Measurements from ENCODE around the gene ACAA1.
A peak's percentile ranks its signal among the peaks of the same experiment; 100 is the strongest.

Gene ACAA1, protein sequence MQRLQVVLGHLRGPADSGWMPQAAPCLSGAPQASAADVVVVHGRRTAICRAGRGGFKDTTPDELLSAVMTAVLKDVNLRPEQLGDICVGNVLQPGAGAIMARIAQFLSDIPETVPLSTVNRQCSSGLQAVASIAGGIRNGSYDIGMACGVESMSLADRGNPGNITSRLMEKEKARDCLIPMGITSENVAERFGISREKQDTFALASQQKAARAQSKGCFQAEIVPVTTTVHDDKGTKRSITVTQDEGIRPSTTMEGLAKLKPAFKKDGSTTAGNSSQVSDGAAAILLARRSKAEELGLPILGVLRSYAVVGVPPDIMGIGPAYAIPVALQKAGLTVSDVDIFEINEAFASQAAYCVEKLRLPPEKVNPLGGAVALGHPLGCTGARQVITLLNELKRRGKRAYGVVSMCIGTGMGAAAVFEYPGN

DNA sequence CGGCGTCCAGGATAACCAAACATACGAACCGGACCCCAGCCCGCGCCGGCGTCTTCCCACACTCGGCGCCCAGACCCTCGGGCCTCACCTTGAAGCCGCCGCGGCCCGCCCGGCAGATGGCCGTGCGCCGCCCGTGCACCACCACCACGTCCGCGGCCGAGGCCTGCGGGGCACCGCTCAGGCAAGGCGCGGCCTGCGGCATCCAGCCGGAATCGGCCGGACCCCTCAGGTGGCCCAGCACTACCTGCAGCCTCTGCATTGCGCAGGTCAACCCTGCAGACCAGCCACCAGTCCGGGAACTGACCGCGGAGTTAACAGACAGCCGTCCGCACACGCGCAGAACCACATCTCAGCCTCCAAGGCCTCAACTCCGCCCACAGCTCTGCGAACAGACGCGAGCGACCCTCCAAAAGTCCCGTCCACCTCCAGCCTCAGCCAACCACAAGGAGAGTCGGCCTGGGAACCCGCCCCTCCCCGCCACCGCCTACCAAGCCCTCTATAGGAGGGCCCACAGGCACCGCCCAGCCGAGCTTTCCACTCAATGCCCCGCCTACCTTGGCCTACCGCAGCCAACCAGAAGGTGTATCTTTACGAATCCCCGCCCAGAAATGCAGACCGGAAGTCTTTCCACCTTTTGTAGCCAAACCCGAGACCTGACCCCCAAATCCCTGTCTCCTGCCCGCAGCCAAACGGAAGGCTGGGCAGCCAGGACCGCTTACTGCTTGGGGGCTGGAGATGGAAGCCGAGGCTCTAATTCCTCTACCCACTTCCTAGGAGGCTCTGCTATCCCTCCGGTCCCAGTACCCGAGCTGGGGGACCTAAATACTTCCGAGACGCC is at the start of gene ACAA1:
TSS of gene ACAA1 (minus strand) at position 351 of the 838 bp plus-strand sequence. CDS start at position 259, 92 bp downstream.
- TF ChIP-seq SUZ12 (IDR thresholded peaks at IDR 0.05; ENCODE audit: extremely low read depth, insufficient read depth, insufficient read length) (no peak), ZNF274 (IDR thresholded peaks at IDR 0.05; ENCODE audit: low read depth, low read length) (no peak)
- H3K9me3 ChIP-seq (ENCODE audit: insufficient read depth, low read length), result no peaks in the 10 kb centered on the region
- peaks cover 50% of the 10 kb centered on the region for H3K36me3 ChIP-seq (ENCODE audit: insufficient read depth, insufficient read length, low read length)
- peak within 1 kb of the TSS; percentile 95 for H3K9ac ChIP-seq (ENCODE audit: insufficient read length, low read depth)
- H3K4me3 ChIP-seq (ENCODE audit: insufficient read length, low read depth), result peak within 1 kb of the TSS; percentile 92
- H3K4me1 ChIP-seq (ENCODE audit: insufficient read depth, insufficient read length), result peaks cover 14% of the 10 kb centered on the region
- peaks cover 27% of the 10 kb centered on the region for H3K27me3 ChIP-seq (ENCODE audit: insufficient read depth, insufficient read length)
- DNase-seq (ENCODE audit: low read depth, low spot score), result peak; percentile 99

DNA sequence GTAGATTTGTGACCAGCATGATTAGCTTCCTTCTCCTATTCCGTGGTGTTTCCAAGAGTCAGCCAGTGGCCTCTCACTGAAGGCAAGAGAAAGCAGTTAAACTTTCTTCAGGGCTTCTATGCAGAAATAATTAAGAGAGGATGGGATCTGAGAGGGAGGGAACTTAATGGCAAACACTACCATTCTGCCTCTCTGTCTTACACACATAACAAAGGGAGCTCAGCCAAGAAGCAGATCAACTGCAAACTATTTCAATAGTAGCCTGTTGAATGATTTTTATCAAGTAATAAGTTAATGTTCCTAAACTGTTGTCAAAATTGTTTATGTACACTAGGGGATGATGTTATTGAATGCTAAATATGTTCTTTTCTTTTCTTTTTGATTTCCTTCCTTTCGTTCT is 40.3 kb upstream of the ACAA1 start:
- DNase-seq (ENCODE audit: low read depth, low spot score), result no peak
- TF ChIP-seq YY1 (IDR thresholded peaks at IDR 0.05; ENCODE audit: insufficient read depth, insufficient read length) (no peak), ZNF274 (IDR thresholded peaks at IDR 0.05; ENCODE audit: low read depth, low read length) (no peak), SUZ12 (IDR thresholded peaks at IDR 0.05; ENCODE audit: extremely low read depth, insufficient read depth, insufficient read length) (no peak)
- Histone ChIP-seq H3K36me3 (ENCODE audit: insufficient read depth, insufficient read length, low read length) (peaks cover 5% of the 10 kb centered on the region), H3K4me3 (ENCODE audit: insufficient read length, low read depth) (no peak overlapping the region), H3K9me3 (ENCODE audit: insufficient read depth, low read length) (no peaks in the 10 kb centered on the region), H3K27me3 (ENCODE audit: insufficient read depth, insufficient read length) (no peaks in the 10 kb centered on the region), H3K9ac (ENCODE audit: insufficient read length, low read depth) (no peak overlapping the region), H3K4me1 (ENCODE audit: insufficient read depth, insufficient read length) (no peaks in the 10 kb centered on the region)

DNA sequence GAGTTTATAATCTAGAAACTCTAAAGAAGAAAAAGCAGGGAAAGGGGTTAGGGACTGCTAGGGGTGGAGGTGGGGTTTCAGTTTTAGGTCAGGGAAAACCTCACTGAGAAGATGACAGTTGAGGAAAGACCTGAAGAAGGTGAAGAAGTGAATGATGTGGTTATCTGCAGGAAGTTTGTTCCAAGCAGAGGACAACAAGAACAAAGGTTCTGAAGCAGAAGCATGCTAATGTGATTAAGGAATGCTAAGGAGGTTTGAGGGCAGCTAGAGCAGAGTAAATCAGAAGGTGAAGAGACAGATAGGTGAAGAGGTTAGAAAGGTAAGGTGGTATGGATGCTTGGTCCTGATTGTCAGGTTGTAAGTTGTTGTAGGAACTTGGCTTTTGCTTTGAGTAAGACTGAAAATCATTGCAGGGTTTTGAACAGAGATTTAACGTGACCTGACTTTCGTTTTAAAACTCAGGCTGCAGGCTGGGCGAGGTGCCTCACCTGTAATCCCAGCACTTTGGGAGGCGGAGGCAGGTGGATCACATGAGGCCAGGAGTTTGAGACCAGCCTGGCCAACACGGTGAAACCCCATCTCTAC is 37.0 kb upstream of the ACAA1 start:
- Histone ChIP-seq H3K4me1 (ENCODE audit: insufficient read depth, insufficient read length) (no peaks in the 10 kb centered on the region), H3K4me3 (ENCODE audit: insufficient read length, low read depth) (no peak overlapping the region)

DNA sequence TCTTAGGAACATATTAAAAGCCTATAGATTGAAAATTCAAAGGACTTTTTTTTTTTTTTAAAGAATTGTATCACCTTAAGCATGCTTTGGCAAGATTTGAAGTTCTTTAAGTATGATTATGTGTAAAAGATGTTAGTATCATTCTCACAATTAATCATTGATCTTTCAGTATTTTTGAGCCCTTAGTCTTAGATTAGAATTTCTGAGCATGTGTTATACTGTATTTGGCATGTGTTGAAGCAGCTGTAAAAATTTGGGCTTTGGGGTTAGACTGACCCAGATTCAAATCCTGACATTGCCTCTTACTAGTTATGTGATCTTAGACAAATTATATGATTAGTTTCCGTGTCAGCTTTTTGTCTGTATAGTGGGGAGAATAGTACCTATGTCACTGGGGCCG is 34.7 kb upstream of the ACAA1 start:
- DNase-seq (ENCODE audit: low read depth, low spot score), result no peak
- no peaks in the 10 kb centered on the region for H3K4me1 ChIP-seq (ENCODE audit: insufficient read depth, insufficient read length)
- H3K9ac ChIP-seq (ENCODE audit: insufficient read length, low read depth), result no peak overlapping the region

More for the DNA sequence above, 37.0 kb upstream of the ACAA1 start:
- Histone ChIP-seq H3K9me3 (ENCODE audit: insufficient read depth, low read length) (no peaks in the 10 kb centered on the region), H3K36me3 (ENCODE audit: insufficient read depth, insufficient read length, low read length) (peaks cover under 1% of the 10 kb centered on the region), H3K27me3 (ENCODE audit: insufficient read depth, insufficient read length) (no peaks in the 10 kb centered on the region), H3K9ac (ENCODE audit: insufficient read length, low read depth) (no peak overlapping the region)
- DNase-seq (ENCODE audit: low read depth, low spot score), result no peak
- TF ChIP-seq YY1 (IDR thresholded peaks at IDR 0.05; ENCODE audit: insufficient read depth, insufficient read length), result no peak

DNA sequence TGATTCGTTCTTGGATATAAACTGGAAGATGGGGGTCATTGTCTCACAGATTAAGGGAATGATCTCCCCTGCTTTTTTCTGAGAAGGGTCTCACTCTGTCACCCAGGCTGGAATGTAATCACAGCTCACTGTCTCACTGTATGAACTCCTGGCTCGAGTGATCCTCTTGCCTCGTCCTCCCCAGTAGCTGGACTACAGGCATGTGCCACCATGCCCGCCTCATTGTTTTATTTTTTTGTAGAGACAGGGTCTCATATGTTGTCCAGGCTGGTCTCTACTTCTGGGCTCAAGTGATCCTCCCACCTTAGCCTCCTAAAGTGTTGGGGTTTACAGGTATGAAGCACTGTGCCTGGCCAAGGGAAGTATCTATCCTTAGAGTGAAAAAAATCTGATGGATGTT is 33.8 kb upstream of the ACAA1 start:
- H3K9ac ChIP-seq (ENCODE audit: insufficient read length, low read depth), result no peak overlapping the region
- H3K4me1 ChIP-seq (ENCODE audit: insufficient read depth, insufficient read length), result no peaks in the 10 kb centered on the region
- no peak for DNase-seq (ENCODE audit: low read depth, low spot score)
- no peaks in the 10 kb centered on the region for H3K9me3 ChIP-seq (ENCODE audit: insufficient read depth, low read length)
- H3K27me3 ChIP-seq (ENCODE audit: insufficient read depth, insufficient read length), result no peaks in the 10 kb centered on the region
- no peak for TF ChIP-seq YY1 (IDR thresholded peaks at IDR 0.05; ENCODE audit: insufficient read depth, insufficient read length)
- no peak overlapping the region for H3K4me3 ChIP-seq (ENCODE audit: insufficient read length, low read depth)
- H3K36me3 ChIP-seq (ENCODE audit: insufficient read depth, insufficient read length, low read length), result peaks cover 6% of the 10 kb centered on the region

More for the DNA sequence above, 34.7 kb upstream of the ACAA1 start:
- no peaks in the 10 kb centered on the region for H3K9me3 ChIP-seq (ENCODE audit: insufficient read depth, low read length)
- H3K4me3 ChIP-seq (ENCODE audit: insufficient read length, low read depth), result no peak overlapping the region
- TF ChIP-seq SUZ12 (IDR thresholded peaks at IDR 0.05; ENCODE audit: extremely low read depth, insufficient read depth, insufficient read length) (no peak), ZNF274 (IDR thresholded peaks at IDR 0.05; ENCODE audit: low read depth, low read length) (no peak), YY1 (IDR thresholded peaks at IDR 0.05; ENCODE audit: insufficient read depth, insufficient read length) (no peak)
- peaks cover 6% of the 10 kb centered on the region for H3K36me3 ChIP-seq (ENCODE audit: insufficient read depth, insufficient read length, low read length)
- no peaks in the 10 kb centered on the region for H3K27me3 ChIP-seq (ENCODE audit: insufficient read depth, insufficient read length)

DNA sequence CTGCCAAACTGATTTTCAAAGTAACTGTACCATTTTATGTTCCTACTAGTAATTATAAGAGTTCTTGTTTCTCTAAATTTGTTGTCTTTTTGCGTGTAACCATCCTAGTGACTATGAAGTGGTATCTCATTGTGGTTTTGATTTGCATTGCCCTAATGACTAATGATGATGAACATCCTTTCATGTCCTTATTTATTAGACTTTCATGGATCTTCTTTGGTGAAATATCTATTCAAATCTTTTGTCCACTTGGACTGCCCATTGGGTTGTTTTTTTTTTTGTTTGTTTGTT is 32.0 kb upstream of the ACAA1 start:
- DNase-seq (ENCODE audit: low read depth, low spot score), result no peak
- TF ChIP-seq ZNF274 (IDR thresholded peaks at IDR 0.05; ENCODE audit: low read depth, low read length) (no peak), YY1 (IDR thresholded peaks at IDR 0.05; ENCODE audit: insufficient read depth, insufficient read length) (no peak), SUZ12 (IDR thresholded peaks at IDR 0.05; ENCODE audit: extremely low read depth, insufficient read depth, insufficient read length) (no peak)
- Histone ChIP-seq H3K4me3 (ENCODE audit: insufficient read length, low read depth) (no peak overlapping the region), H3K9me3 (ENCODE audit: insufficient read depth, low read length) (no peaks in the 10 kb centered on the region), H3K36me3 (ENCODE audit: insufficient read depth, insufficient read length, low read length) (peaks cover 6% of the 10 kb centered on the region), H3K4me1 (ENCODE audit: insufficient read depth, insufficient read length) (no peaks in the 10 kb centered on the region), H3K9ac (ENCODE audit: insufficient read length, low read depth) (no peak overlapping the region), H3K27me3 (ENCODE audit: insufficient read depth, insufficient read length) (no peaks in the 10 kb centered on the region)
